Keratinocyte (primary cell): ENCODE data around the gene STAC. TPM values are rescaled to one million over a fixed set of nuclear protein-coding genes. Genes with fewer than 3 reads are reported as not detected.
"Not testable (repeated sequence)": the region's sequence is repeated elsewhere in the genome, so short reads cannot be mapped to it uniquely, and the experiment has no call there.

ENCODE experiments used
- DNase-seq: peaks from one replicate; pipeline ENCODE4 v3.0.0-alpha.2; 2011; ENCODE audit warnings: low read depth, missing footprints, low spot score
- FAIRE-seq: peaks from 2 replicates; lab custom pipeline; 2011; peaks lifted over from hg19 to GRCh38; lab: Jason Lieb, UNC
- H2AFZ ChIP-seq: 2 replicates; pipeline ENCODE4 v1.6.0; 2012; ENCODE audit warnings: low read length, control low read depth, inconsistent platforms; ENCODE audit not compliant: control insufficient read depth
- H3K27ac ChIP-seq: 2 replicates; pipeline ENCODE4 v1.5.1; 2011; ENCODE audit warnings: low read length; ENCODE audit not compliant: control insufficient read depth, insufficient read depth
- H3K27me3 ChIP-seq: 3 replicates; pipeline ENCODE4 v1.6.0; 2011; ENCODE audit warnings: low read length; ENCODE audit not compliant: control insufficient read depth, insufficient read depth; ENCODE audit errors: extremely low read depth
- H3K36me3 ChIP-seq, 2 experiments: 2 replicates in 1 of 2; 3 replicates in 1 of 2; pipeline ENCODE4 v1.5.1; 2011; ENCODE audit warnings: low read length in 2 of 2, mild to moderate bottlenecking in 1 of 2; ENCODE audit not compliant: control insufficient read depth in 2 of 2, insufficient read depth in 2 of 2; ENCODE audit errors: extremely low read depth in 1 of 2
- H3K4me1 ChIP-seq: 3 replicates; pipeline ENCODE4 v1.5.1; 2011; ENCODE audit warnings: low read length; ENCODE audit not compliant: control insufficient read depth, insufficient read depth; ENCODE audit errors: extremely low read depth
- H3K4me2 ChIP-seq: 3 replicates; pipeline ENCODE4 v1.6.0; 2011; ENCODE audit warnings: low read depth, low read length; ENCODE audit not compliant: control insufficient read depth, insufficient read depth; ENCODE audit errors: extremely low read depth
- H3K4me3 ChIP-seq, 3 experiments: fragments of 200-600 bp in 1 of 3; sonication (generic) in 1 of 3; 2 replicates in 2 of 3; 3 replicates in 1 of 3; pipeline ENCODE4 v1.5.1; 2011 to 2016; ENCODE audit warnings: low read length in 3 of 3, mild to moderate bottlenecking in 3 of 3, control low read depth in 2 of 3, inconsistent platforms in 1 of 3, low read depth in 1 of 3, mixed read lengths in 1 of 3, mixed run types in 1 of 3, moderate library complexity in 1 of 3; ENCODE audit not compliant: control insufficient read depth in 2 of 3, insufficient read depth in 2 of 3; ENCODE audit errors: extremely low read depth in 1 of 3
- H3K79me2 ChIP-seq: 2 replicates; pipeline ENCODE4 v1.6.0; 2012; ENCODE audit warnings: low read length; ENCODE audit not compliant: control insufficient read depth, insufficient read depth
- H3K9ac ChIP-seq: 3 replicates; pipeline ENCODE4 v1.6.0; 2011; ENCODE audit warnings: low read length; ENCODE audit not compliant: control insufficient read depth, insufficient read depth; ENCODE audit errors: extremely low read depth
- H3K9me1 ChIP-seq: 3 replicates; pipeline ENCODE4 v1.6.0; 2011; ENCODE audit warnings: low read length; ENCODE audit not compliant: control insufficient read depth, insufficient read depth; ENCODE audit errors: extremely low read depth
- H3K9me3 ChIP-seq: 2 replicates; pipeline ENCODE4 v1.5.1; 2012; ENCODE audit warnings: low read depth, low read length; ENCODE audit not compliant: control insufficient read depth
- H4K20me1 ChIP-seq: 3 replicates; pipeline ENCODE4 v1.6.0; 2011; ENCODE audit warnings: low read length; ENCODE audit not compliant: control insufficient read depth, insufficient read depth; ENCODE audit errors: extremely low read depth
- EZH2 ChIP-seq: IDR thresholded peaks from one replicate; pipeline ENCODE4 v1.6.1; 2012; ENCODE audit warnings: inconsistent platforms, mild to moderate bottlenecking, low read length, moderate library complexity
- dilution Hi-C: fragments of 300-500 bp; cut with MboI; formaldehyde crosslinking; loops from one replicate; pipeline ENCODE4 v1.7.0; 2020; ENCODE audit warnings: low sequenced_read_pairs; ENCODE audit not compliant: extremely low pct_ligation_motif_present
- polyA plus RNA-seq, 5 experiments: library from polyadenylated mRNA; depleted of rRNA in 3 of 5; stranded (reverse) in 3 of 5; stranded (forward) in 1 of 5; unstranded in 1 of 5; fragments of >200 nt; gene quantifications; 1 replicate in 1 of 5; 2 replicates in 3 of 5; 3 replicates in 1 of 5; pipeline versions ENCODE4 v1.2.1 to v1.2.3, GENCODE V29; 2011 to 2012; ENCODE audit warnings: missing spikeins in 2 of 5, low read depth in 1 of 5, low replicate concordance in 1 of 5
- TF ChIP-seq, protein P1 (sequence below), 3 experiments: IDR thresholded peaks in 1 of 3; conservative IDR thresholded peaks in 1 of 3; optimal IDR thresholded peaks in 1 of 3; 2 replicates in 2 of 3; 3 replicates in 1 of 3; pipeline versions ENCODE3 to v1.5.1; 2011; ENCODE audit warnings: low read length in 3 of 3, mild to moderate bottlenecking in 3 of 3, moderate library complexity in 2 of 3, control low read depth in 1 of 3, inconsistent platforms in 1 of 3; ENCODE audit not compliant: insufficient read depth in 2 of 3; ENCODE audit errors: extremely low read depth in 1 of 3

STAC gene
- polyA plus RNA-seq, 1 donor (not counting 4 experiments of a cell fraction or from before 2014, with no cell fraction given), result 7.9 TPM

DNA sequence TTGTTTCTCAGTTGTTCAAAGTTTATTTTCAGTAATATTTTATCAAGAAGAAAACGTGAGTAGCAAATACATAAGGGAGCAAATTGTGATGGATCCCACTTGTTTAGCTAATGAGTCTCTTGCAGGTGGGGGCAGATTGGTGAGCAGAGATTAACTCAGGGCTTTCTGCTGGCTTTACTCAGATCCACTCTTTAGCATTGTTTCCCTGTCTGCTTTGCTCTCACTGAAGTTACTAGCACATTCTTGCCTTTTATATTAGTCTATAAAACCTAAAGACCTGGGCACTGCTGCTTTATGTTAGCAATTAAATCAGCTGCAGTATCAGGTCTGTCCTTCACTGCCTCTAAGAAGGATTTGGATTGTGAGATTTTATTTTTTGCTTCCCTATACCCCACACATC lies 71.5 kb downstream of the STAC start:
- Histone ChIP-seq H3K9me1 (no peaks in the 10 kb centered on the region), H4K20me1 (no peaks in the 10 kb centered on the region), H3K9ac (no peak overlapping the region), H3K4me2 (no peak overlapping the region), H2AFZ (no peak overlapping the region), H3K36me3 (no peaks in the 10 kb centered on the region), H3K79me2 (no peaks in the 10 kb centered on the region), H3K4me1 (no peaks in the 10 kb centered on the region), H3K27ac (no peak overlapping the region), H3K9me3 (no peaks in the 10 kb centered on the region), H3K4me3 (no peak overlapping the region), H3K27me3 (no peaks in the 10 kb centered on the region)
- DNase-seq (no peak), FAIRE-seq (no peak)
- dilution Hi-C loops, result no loop called here
- TF ChIP-seq, protein P1, sequence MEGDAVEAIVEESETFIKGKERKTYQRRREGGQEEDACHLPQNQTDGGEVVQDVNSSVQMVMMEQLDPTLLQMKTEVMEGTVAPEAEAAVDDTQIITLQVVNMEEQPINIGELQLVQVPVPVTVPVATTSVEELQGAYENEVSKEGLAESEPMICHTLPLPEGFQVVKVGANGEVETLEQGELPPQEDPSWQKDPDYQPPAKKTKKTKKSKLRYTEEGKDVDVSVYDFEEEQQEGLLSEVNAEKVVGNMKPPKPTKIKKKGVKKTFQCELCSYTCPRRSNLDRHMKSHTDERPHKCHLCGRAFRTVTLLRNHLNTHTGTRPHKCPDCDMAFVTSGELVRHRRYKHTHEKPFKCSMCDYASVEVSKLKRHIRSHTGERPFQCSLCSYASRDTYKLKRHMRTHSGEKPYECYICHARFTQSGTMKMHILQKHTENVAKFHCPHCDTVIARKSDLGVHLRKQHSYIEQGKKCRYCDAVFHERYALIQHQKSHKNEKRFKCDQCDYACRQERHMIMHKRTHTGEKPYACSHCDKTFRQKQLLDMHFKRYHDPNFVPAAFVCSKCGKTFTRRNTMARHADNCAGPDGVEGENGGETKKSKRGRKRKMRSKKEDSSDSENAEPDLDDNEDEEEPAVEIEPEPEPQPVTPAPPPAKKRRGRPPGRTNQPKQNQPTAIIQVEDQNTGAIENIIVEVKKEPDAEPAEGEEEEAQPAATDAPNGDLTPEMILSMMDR (optimal IDR thresholded peaks at IDR 0.05 in 1 of 3, IDR thresholded peaks at IDR 0.05 in 1 of 3, conservative IDR thresholded peaks at IDR 0.05 in 1 of 3; ENCODE audit: extremely low read depth in 1 of 3, insufficient read depth in 2 of 3, low read length in 3 of 3), result no peak
- no peak for TF ChIP-seq EZH2

DNA sequence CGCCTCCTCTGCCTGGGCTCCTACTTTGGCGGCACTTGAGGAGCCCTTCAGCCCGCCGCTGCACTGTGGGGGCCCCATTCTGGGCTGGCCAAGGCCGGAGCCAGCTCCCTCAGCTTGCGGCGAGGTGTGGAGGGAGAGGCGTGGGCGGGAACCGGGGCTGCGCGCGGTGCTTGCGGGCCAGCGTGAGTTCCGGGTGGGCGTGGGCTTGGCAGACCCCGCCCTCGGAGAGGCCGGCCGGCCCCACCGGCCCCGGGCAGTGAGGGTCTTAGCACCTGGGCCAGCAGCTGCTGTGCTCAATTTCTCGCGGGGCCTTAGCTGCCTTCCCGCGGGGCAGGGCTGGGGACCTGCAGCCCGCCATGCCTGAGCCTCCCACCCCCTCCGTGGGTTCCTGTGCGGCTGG lies 72.9 kb downstream of the STAC start:
- H3K9me1 ChIP-seq, FAIRE-seq, H3K4me1 ChIP-seq, H4K20me1 ChIP-seq, H3K9me3 ChIP-seq, H3K4me2 ChIP-seq, H3K27ac ChIP-seq, H3K36me3 ChIP-seq, H3K4me3 ChIP-seq, H3K9ac ChIP-seq, H3K79me2 ChIP-seq, H3K27me3 ChIP-seq, DNase-seq, dilution Hi-C loops, H2AFZ ChIP-seq: not testable (repeated sequence)

DNA sequence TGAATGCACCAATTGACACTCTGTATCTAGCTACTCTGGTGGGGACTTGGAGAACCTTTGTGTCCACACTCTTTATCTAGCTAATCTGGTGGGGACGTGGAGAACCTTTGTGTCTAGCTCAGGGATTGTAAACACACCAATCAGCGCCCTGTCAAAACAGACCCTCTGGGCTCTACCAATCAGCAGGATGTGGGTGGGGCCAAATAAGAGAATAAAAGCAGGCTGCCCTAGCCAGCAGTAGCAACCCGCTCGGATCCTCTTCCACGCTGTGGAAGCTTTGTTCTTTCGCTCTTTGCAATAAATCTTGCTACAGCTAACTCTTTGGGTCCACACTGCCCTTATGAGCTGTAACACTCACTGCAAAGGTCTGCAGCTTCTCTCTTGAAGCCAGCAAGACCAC lies 73.6 kb downstream of the STAC start:
- H3K79me2 ChIP-seq, H4K20me1 ChIP-seq, H3K4me3 ChIP-seq, H3K36me3 ChIP-seq, dilution Hi-C loops, H3K27me3 ChIP-seq, H3K9me1 ChIP-seq, DNase-seq, H3K4me2 ChIP-seq, FAIRE-seq, H3K9ac ChIP-seq, H3K4me1 ChIP-seq, H3K9me3 ChIP-seq, H2AFZ ChIP-seq, H3K27ac ChIP-seq: not testable (repeated sequence)
